Suprapubic skin (tissue), 4 donors: ENCODE measurements around the gene TNFRSF11A.

Source experiments
- POLR2A ChIP-seq, 2 donors: fragments of 450-650 bp; IDR thresholded peaks; one replicate each; pipeline ENCODE4 v1.6.1; 2017; ENCODE audit warnings: antibody characterized with exemption in 2 of 2, mild to moderate bottlenecking in 2 of 2, moderate library complexity in 2 of 2
- POLR2AphosphoS5 ChIP-seq, 3 donors: sonication (generic); formaldehyde crosslinking; IDR thresholded peaks; one replicate each; pipeline ENCODE4 v1.6.1; 2017; ENCODE audit warnings: antibody characterized with exemption in 3 of 3
- TF ChIP-seq, protein P1 (sequence below), 2 donors: fragments of 200-600 bp in 1 of 2; fragments of 450-650 bp in 1 of 2; sonication (generic) in 1 of 2; IDR thresholded peaks; one replicate each; pipeline ENCODE4 v1.5.1; 2016 to 2019; ENCODE audit warnings: antibody characterized with exemption in 2 of 2, mild to moderate bottlenecking in 1 of 2, moderate library complexity in 1 of 2

DNA sequence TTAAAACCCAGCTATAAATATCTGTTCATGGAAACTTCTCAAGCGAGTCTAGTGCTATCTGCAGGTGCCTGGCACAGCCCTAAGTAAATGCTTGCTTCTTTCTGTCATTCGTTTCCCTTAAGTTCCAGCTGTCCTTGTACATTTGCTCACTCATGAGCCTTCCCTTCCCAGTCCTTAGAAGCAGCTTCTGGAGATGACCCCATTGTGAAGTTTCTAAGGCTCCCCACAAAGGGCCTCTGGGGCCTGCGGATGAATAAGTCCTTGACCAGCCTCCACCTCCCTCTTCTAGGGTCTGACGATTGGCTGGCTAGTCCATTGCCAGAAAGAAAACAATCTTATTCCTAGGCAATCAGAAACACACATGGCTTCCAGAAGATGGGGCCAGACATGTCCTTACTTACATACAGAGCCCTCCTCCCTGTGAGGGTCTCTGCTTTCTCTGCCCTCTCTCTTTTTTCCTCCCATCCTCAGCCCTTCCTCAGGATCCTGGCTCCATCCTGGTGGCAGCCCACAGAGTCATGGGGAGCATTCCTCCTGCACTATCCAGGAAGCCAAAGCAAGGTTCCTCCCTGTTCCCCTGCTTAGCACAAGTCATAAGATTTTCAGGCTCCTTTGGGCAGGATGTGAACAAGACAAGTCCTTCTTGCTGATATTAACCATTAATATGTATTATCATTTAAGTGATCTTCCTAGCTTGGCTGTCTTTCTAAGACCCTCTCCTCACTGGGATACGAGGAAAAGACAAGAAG, 87.3 kb downstream of the TNFRSF11A start:
- TF ChIP-seq, protein P1, sequence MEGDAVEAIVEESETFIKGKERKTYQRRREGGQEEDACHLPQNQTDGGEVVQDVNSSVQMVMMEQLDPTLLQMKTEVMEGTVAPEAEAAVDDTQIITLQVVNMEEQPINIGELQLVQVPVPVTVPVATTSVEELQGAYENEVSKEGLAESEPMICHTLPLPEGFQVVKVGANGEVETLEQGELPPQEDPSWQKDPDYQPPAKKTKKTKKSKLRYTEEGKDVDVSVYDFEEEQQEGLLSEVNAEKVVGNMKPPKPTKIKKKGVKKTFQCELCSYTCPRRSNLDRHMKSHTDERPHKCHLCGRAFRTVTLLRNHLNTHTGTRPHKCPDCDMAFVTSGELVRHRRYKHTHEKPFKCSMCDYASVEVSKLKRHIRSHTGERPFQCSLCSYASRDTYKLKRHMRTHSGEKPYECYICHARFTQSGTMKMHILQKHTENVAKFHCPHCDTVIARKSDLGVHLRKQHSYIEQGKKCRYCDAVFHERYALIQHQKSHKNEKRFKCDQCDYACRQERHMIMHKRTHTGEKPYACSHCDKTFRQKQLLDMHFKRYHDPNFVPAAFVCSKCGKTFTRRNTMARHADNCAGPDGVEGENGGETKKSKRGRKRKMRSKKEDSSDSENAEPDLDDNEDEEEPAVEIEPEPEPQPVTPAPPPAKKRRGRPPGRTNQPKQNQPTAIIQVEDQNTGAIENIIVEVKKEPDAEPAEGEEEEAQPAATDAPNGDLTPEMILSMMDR (IDR thresholded peaks at IDR 0.05): no peak
- TF ChIP-seq POLR2A (IDR thresholded peaks at IDR 0.05) (no peak), POLR2AphosphoS5 (IDR thresholded peaks at IDR 0.05) (no peak)
